Measurements from ENCODE around the gene APOB. TPM values are rescaled to one million over a fixed set of nuclear protein-coding genes. Genes with fewer than 3 reads are reported as not detected.

APOB gene
- total and polyA plus RNA-seq, 2 of the 13 experiments (the other 11 are each of a cell fraction or from before 2014, with no cell fraction given): 1,569 to 2,515 TPM

DNA sequence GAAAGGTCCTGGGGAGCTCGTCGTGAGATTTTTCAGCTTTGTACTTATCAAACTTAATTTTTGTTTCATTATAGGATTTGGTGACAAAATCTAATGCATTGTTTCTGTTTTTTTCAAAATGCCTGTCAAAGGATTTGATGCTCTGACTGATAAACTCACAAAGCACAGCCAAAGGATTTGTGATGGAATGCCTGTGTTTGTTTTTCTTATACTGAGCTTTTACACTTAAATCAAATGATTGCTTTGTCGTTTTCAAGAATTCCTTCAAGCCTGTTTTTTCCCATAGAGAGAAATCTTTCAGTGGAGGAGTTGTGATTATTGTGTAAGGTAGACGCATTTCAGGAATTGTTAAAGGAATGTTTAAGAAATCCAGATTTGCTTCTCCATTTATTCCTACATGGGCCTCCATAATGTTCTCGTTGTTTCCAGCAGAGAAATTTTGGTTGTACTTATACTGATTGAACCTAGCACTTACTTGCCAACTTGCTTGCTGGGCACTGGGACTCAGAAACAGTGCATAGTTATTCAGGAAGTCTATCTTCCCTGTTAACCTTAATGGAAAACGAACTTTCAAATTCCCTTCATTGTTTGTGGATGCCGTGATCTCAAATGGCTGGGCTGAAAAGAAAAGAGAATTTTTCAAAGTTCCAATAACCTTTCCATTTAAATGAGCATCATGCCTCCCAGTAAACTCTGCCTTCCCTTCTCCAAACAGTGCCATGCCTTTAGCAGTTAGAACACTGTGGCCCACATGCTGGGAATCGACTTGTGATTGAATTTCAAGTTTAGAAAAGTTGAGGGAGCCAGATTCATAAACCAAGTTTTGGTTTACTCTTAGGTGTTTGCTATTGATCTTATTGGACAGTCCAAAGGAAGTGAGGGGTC lies 36.5 kb downstream of the APOB start (continued):
- TF ChIP-seq MZF1 (CRISPR knock-in tag; IDR thresholded peaks at IDR 0.05; ENCODE audit: borderline replicate concordance) (no peak), NPAS2 (CRISPR knock-in tag; IDR thresholded peaks at IDR 0.05; ENCODE audit: borderline replicate concordance) (0 out of 2 replicates have a peak, but pooled peaks have one; percentile 20), NCOA5 (CRISPR knock-in tag; IDR thresholded peaks at IDR 0.05) (peak; percentile 93; the same call in 1 of the 2 replicates), ZNF263 (CRISPR knock-in tag; IDR thresholded peaks at IDR 0.05) (no peak), RNF2 (conservative IDR thresholded peaks at IDR 0.05; ENCODE audit: low read depth) (no peak), ZNF589 (CRISPR knock-in tag; conservative IDR thresholded peaks at IDR 0.05) (no peak), PTBP1 (IDR thresholded peaks at IDR 0.05; ENCODE audit: low read depth, low read length, poor library complexity, severe bottlenecking) (no peak), MED1 (CRISPR knock-in tag; IDR thresholded peaks at IDR 0.05) (no peak), IKZF4 (CRISPR knock-in tag; IDR thresholded peaks at IDR 0.05; ENCODE audit: borderline replicate concordance, low read depth, not compliant biosample characterization) (no peak), NFE2L1 (CRISPR knock-in tag; IDR thresholded peaks at IDR 0.05; ENCODE audit: borderline replicate concordance) (no peak), KDM6A (CRISPR knock-in tag; IDR thresholded peaks at IDR 0.05; ENCODE audit: low read depth) (no peak), ZNF143 (CRISPR knock-in tag; IDR thresholded peaks at IDR 0.05) (no peak)
- TF ChIP-seq, protein P1, sequence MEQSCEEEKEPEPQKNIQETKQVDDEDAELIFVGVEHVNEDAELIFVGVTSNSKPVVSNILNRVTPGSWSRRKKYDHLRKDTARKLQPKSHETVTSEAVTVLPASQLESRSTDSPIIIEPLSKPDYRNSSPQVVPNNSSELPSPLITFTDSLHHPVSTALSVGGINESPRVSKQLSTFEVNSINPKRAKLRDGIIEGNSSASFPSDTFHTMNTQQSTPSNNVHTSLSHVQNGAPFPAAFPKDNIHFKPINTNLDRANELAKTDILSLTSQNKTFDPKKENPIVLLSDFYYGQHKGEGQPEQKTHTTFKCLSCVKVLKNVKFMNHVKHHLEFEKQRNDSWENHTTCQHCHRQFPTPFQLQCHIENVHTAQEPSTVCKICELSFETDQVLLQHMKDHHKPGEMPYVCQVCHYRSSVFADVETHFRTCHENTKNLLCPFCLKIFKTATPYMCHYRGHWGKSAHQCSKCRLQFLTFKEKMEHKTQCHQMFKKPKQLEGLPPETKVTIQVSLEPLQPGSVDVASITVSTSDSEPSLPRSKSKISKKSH (CRISPR knock-in tag; IDR thresholded peaks at IDR 0.05; ENCODE audit: borderline replicate concordance): no peak
- TF ChIP-seq, protein P2, sequence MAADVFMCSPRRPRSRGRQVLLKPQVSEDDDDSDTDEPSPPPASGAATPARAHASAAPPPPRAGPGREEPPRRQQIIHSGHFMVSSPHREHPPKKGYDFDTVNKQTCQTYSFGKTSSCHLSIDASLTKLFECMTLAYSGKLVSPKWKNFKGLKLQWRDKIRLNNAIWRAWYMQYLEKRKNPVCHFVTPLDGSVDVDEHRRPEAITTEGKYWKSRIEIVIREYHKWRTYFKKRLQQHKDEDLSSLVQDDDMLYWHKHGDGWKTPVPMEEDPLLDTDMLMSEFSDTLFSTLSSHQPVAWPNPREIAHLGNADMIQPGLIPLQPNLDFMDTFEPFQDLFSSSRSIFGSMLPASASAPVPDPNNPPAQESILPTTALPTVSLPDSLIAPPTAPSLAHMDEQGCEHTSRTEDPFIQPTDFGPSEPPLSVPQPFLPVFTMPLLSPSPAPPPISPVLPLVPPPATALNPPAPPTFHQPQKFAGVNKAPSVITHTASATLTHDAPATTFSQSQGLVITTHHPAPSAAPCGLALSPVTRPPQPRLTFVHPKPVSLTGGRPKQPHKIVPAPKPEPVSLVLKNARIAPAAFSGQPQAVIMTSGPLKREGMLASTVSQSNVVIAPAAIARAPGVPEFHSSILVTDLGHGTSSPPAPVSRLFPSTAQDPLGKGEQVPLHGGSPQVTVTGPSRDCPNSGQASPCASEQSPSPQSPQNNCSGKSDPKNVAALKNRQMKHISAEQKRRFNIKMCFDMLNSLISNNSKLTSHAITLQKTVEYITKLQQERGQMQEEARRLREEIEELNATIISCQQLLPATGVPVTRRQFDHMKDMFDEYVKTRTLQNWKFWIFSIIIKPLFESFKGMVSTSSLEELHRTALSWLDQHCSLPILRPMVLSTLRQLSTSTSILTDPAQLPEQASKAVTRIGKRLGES (CRISPR knock-in tag; IDR thresholded peaks at IDR 0.05; ENCODE audit: borderline replicate concordance): no peak
- TF ChIP-seq, protein P3, sequence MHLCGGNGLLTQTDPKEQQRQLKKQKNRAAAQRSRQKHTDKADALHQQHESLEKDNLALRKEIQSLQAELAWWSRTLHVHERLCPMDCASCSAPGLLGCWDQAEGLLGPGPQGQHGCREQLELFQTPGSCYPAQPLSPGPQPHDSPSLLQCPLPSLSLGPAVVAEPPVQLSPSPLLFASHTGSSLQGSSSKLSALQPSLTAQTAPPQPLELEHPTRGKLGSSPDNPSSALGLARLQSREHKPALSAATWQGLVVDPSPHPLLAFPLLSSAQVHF (CRISPR knock-in tag; IDR thresholded peaks at IDR 0.05): no peak
- TF ChIP-seq, protein P4, sequence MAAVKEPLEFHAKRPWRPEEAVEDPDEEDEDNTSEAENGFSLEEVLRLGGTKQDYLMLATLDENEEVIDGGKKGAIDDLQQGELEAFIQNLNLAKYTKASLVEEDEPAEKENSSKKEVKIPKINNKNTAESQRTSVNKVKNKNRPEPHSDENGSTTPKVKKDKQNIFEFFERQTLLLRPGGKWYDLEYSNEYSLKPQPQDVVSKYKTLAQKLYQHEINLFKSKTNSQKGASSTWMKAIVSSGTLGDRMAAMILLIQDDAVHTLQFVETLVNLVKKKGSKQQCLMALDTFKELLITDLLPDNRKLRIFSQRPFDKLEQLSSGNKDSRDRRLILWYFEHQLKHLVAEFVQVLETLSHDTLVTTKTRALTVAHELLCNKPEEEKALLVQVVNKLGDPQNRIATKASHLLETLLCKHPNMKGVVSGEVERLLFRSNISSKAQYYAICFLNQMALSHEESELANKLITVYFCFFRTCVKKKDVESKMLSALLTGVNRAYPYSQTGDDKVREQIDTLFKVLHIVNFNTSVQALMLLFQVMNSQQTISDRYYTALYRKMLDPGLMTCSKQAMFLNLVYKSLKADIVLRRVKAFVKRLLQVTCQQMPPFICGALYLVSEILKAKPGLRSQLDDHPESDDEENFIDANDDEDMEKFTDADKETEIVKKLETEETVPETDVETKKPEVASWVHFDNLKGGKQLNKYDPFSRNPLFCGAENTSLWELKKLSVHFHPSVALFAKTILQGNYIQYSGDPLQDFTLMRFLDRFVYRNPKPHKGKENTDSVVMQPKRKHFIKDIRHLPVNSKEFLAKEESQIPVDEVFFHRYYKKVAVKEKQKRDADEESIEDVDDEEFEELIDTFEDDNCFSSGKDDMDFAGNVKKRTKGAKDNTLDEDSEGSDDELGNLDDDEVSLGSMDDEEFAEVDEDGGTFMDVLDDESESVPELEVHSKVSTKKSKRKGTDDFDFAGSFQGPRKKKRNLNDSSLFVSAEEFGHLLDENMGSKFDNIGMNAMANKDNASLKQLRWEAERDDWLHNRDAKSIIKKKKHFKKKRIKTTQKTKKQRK (IDR thresholded peaks at IDR 0.05; ENCODE audit: low read length): no peak
- TF ChIP-seq, protein P5, sequence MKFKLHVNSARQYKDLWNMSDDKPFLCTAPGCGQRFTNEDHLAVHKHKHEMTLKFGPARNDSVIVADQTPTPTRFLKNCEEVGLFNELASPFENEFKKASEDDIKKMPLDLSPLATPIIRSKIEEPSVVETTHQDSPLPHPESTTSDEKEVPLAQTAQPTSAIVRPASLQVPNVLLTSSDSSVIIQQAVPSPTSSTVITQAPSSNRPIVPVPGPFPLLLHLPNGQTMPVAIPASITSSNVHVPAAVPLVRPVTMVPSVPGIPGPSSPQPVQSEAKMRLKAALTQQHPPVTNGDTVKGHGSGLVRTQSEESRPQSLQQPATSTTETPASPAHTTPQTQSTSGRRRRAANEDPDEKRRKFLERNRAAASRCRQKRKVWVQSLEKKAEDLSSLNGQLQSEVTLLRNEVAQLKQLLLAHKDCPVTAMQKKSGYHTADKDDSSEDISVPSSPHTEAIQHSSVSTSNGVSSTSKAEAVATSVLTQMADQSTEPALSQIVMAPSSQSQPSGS (CRISPR knock-in tag; IDR thresholded peaks at IDR 0.05): no peak
- TF ChIP-seq, protein P6, sequence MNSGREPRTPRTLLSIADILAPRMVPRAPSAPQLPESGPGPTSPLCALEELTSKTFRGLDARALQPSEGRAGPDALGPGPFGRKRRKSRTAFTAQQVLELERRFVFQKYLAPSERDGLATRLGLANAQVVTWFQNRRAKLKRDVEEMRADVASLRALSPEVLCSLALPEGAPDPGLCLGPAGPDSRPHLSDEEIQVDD (CRISPR knock-in tag; IDR thresholded peaks at IDR 0.05; ENCODE audit: borderline replicate concordance): no peak

Measured in HepG2 (cell line).